Neural cell (in vitro differentiated cells): ENCODE measurements around the gene FAM20C.

Experiments used
- EZH2 ChIP-seq: fragments of 200-600, 300-800 bp; shearing (Covaris generic), sonication (generic); IDR thresholded peaks from 2 replicates; pipeline ENCODE4 v1.6.1; 2014; ENCODE audit warnings: antibody characterized with exemption, low read length, borderline replicate concordance, mild to moderate bottlenecking; ENCODE audit not compliant: insufficient read depth, poor library complexity, severe bottlenecking
- MXI1 ChIP-seq: fragments of 450-650 bp; conservative IDR thresholded peaks from 2 replicates; pipeline ENCODE4 v1.6.1; 2014; ENCODE audit warnings: antibody characterized with exemption, mild to moderate bottlenecking; ENCODE audit not compliant: poor library complexity, severe bottlenecking
- POLR2AphosphoS5 ChIP-seq: IDR thresholded peaks from 2 replicates; pipeline ENCODE4 v1.6.1; 2012
- SMC3 ChIP-seq: fragments of 450-650 bp; conservative IDR thresholded peaks from 2 replicates; pipeline ENCODE4 v1.6.1; 2014; ENCODE audit warnings: antibody characterized with exemption, mild to moderate bottlenecking, moderate library complexity; ENCODE audit not compliant: poor library complexity
- TAF1 ChIP-seq: IDR thresholded peaks from 2 replicates; pipeline ENCODE4 v1.6.1; 2012; ENCODE audit warnings: low read depth
- TF ChIP-seq, protein P1 (sequence below): fragments of 450-650 bp; IDR thresholded peaks from 2 replicates; pipeline ENCODE4 v1.5.1; 2014; ENCODE audit warnings: antibody characterized with exemption, mild to moderate bottlenecking, moderate library complexity; ENCODE audit not compliant: poor library complexity, severe bottlenecking

DNA sequence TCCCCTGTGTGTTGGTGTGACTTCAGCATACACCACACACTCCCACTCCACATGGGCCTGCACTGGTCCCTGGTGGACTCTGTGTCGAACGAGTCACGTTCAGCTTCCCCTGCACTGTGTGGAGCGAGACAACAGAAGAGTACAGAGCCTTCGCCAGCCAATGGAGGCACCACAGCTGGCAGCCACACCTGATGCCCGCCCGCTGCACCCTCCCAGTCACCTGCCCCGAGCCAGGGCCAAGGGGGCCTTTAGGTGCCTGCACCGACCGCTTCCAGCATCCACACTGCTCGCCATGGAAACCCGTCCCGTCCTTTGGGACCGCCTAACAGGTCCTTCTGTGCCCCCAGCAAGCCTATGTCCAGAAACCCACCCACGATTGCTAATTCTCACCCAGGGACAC, 106.8 kb downstream of the FAM20C start:
- TF ChIP-seq MXI1 = no peak
- no peak for TF ChIP-seq TAF1
- TF ChIP-seq, protein P1, sequence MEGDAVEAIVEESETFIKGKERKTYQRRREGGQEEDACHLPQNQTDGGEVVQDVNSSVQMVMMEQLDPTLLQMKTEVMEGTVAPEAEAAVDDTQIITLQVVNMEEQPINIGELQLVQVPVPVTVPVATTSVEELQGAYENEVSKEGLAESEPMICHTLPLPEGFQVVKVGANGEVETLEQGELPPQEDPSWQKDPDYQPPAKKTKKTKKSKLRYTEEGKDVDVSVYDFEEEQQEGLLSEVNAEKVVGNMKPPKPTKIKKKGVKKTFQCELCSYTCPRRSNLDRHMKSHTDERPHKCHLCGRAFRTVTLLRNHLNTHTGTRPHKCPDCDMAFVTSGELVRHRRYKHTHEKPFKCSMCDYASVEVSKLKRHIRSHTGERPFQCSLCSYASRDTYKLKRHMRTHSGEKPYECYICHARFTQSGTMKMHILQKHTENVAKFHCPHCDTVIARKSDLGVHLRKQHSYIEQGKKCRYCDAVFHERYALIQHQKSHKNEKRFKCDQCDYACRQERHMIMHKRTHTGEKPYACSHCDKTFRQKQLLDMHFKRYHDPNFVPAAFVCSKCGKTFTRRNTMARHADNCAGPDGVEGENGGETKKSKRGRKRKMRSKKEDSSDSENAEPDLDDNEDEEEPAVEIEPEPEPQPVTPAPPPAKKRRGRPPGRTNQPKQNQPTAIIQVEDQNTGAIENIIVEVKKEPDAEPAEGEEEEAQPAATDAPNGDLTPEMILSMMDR = no peak
- no peak for TF ChIP-seq SMC3
- no peak for TF ChIP-seq EZH2
- no peak for TF ChIP-seq POLR2AphosphoS5
